HFFc6 (cell line): ENCODE results near the gene CADM2. TPM values are rescaled to one million over a fixed set of nuclear protein-coding genes. Genes with fewer than 3 reads are reported as not detected.

Experiments used
- DNase-seq: peaks from one replicate; pipeline ENCODE4 v3.0.0-alpha.2; 2018
- H3K27ac Mint-ChIP-seq: 2 replicates; pipeline ENCODE4 v1.8.0; 2020; ENCODE audit warnings: mild to moderate bottlenecking, mixed read lengths
- H3K27me3 Mint-ChIP-seq: 2 replicates; pipeline ENCODE4 v1.8.0; 2021; ENCODE audit warnings: mild to moderate bottlenecking, moderate library complexity, mixed read lengths; ENCODE audit not compliant: insufficient read depth
- H3K36me3 Mint-ChIP-seq: 2 replicates; pipeline ENCODE4 v1.8.0; 2021; ENCODE audit warnings: low read depth, mixed read lengths
- H3K4me1 Mint-ChIP-seq: 2 replicates; pipeline ENCODE4 v1.8.0; 2020; ENCODE audit warnings: low read depth, mixed read lengths
- H3K4me3 Mint-ChIP-seq: 2 replicates; pipeline ENCODE4 v1.8.0; 2020; ENCODE audit warnings: mild to moderate bottlenecking, moderate library complexity, mixed read lengths
- H3K9me3 Mint-ChIP-seq: 2 replicates; pipeline ENCODE4 v1.8.0; 2020; ENCODE audit warnings: mild to moderate bottlenecking, mixed read lengths
- CTCF ChIP-seq: fragments of 200-600 bp; sonication (generic); IDR thresholded peaks from 2 replicates; pipeline ENCODE4 v1.5.0; 2021; ENCODE audit warnings: antibody characterized with exemption, mild to moderate bottlenecking
- total RNA-seq, 6 experiments: library from RNA; stranded (reverse); fragmentation: NEBNext Ultra II Directional; extraction: Animal tissue kit (Norgen Biotek cat#: 25700); gene quantifications; 2 replicates in 1 of 6; 3 replicates in 5 of 6; pipeline ENCODE4 v1.2.3, GENCODE V29; 2021

Gene CADM2
- total RNA-seq, 6 experiments from 2014 or later, result not detected

- Mint-ChIP-seq H3K9me3 (no peaks in the 10 kb centered on the region), H3K27me3 (no peaks in the 10 kb centered on the region), H3K27ac (no peak overlapping the region), H3K4me3 (no peak overlapping the region), H3K36me3 (no peaks in the 10 kb centered on the region), H3K4me1 (no peaks in the 10 kb centered on the region)
- no peak for TF ChIP-seq CTCF
- DNase-seq, result no peak
These were observed 18.2 kb downstream of the CADM2 start for GRCh38 chr3:84977021-84977420.

- Mint-ChIP-seq H3K4me3 (no peak overlapping the region), H3K27ac (no peak overlapping the region), H3K27me3 (no peaks in the 10 kb centered on the region), H3K4me1 (no peaks in the 10 kb centered on the region), H3K36me3 (no peaks in the 10 kb centered on the region), H3K9me3 (no peaks in the 10 kb centered on the region)
- no peak for TF ChIP-seq CTCF
- DNase-seq, result no peak
These were observed 20.1 kb downstream of the CADM2 start for GRCh38 chr3:84978843-84979242.

DNA sequence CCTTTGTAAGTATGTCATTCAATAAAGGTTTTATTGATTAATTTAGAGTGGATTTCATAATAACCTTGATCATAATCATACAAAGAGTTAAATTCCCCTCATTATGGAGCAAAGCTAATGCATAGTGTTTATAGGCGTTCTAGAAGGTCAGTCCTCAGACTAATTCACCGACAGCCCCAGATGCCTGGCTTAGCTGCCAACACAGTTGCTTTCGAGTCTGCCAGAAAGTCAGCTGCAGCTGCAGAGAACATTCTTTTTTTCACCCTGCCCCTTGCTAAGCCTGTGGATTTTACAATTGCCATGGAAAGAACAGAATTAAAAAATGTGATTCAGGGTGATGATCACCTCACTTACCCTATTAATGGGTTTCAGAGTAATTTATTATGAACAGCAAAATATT is 21.2 kb downstream of the CADM2 start:
- DNase-seq, result no peak
- Mint-ChIP-seq H3K27me3 (no peaks in the 10 kb centered on the region; the same call in 1 of the 2 replicates), H3K36me3 (no peaks in the 10 kb centered on the region), H3K4me1 (no peaks in the 10 kb centered on the region), H3K9me3 (no peaks in the 10 kb centered on the region), H3K27ac (no peak overlapping the region), H3K4me3 (no peak overlapping the region)
- no peak for TF ChIP-seq CTCF

DNA sequence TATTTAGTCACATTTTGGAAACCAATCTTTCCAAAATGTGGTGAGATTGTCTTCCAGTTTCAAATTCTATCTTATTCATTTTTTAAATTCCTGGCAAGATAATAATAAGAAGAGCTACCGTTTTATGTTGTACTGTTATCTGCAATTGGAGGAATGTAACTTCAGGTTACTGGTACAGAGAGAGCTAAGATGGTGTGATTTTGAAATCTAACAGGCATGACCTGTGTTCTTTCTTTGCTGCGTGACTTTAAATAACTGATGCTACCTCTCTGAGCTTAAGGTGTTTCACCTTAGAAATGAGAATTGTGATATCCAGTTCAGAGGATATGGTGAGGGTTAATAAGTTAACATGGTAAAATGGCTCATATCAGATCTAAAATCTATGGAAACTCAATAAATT is 21.7 kb downstream of the CADM2 start:
- no peak overlapping the region for H3K4me3 Mint-ChIP-seq
- no peaks in the 10 kb centered on the region for H3K9me3 Mint-ChIP-seq
- no peaks in the 10 kb centered on the region; the same call in 1 of the 2 replicates for H3K27me3 Mint-ChIP-seq
- TF ChIP-seq CTCF, result no peak
- H3K4me1 Mint-ChIP-seq, result no peaks in the 10 kb centered on the region
- no peaks in the 10 kb centered on the region for H3K36me3 Mint-ChIP-seq
- no peak overlapping the region for H3K27ac Mint-ChIP-seq
- no peak for DNase-seq

- TF ChIP-seq CTCF, result no peak
- no peak overlapping the region for H3K27ac Mint-ChIP-seq
- H3K4me1 Mint-ChIP-seq, result no peaks in the 10 kb centered on the region
- no peaks in the 10 kb centered on the region for H3K9me3 Mint-ChIP-seq
- no peaks in the 10 kb centered on the region; the same call in 1 of the 2 replicates for H3K27me3 Mint-ChIP-seq
- H3K4me3 Mint-ChIP-seq, result no peak overlapping the region
- no peaks in the 10 kb centered on the region for H3K36me3 Mint-ChIP-seq
- DNase-seq, result no peak
These were observed 24.7 kb downstream of the CADM2 start for GRCh38 chr3:84983490-84983889.

- DNase-seq, result no peak
- H3K27me3 Mint-ChIP-seq, result no peaks in the 10 kb centered on the region; the same call in 1 of the 2 replicates
- H3K4me1 Mint-ChIP-seq, result no peaks in the 10 kb centered on the region
- no peaks in the 10 kb centered on the region for H3K9me3 Mint-ChIP-seq
- no peak for TF ChIP-seq CTCF
- no peak overlapping the region for H3K27ac Mint-ChIP-seq
- no peak overlapping the region for H3K4me3 Mint-ChIP-seq
- no peaks in the 10 kb centered on the region for H3K36me3 Mint-ChIP-seq
These were observed 25.6 kb downstream of the CADM2 start for GRCh38 chr3:84984429-84984828.
